Measurements from ENCODE around the gene IQSEC1. TPM values are rescaled to one million over a fixed set of nuclear protein-coding genes. Genes with fewer than 3 reads are reported as not detected.

Gene IQSEC1
- total and polyA plus RNA-seq, 10 of the 15 experiments (the other 5 are each of a cell fraction or from before 2014, with no cell fraction given) = 0.92 to 55.2 (median 8.5) TPM

- TF ChIP-seq CEBPZ (IDR thresholded peaks at IDR 0.05; ENCODE audit: low read depth, low read length) (no peak), BMI1 (IDR thresholded peaks at IDR 0.05; ENCODE audit: borderline replicate concordance) (no peak), ZBTB33 (IDR thresholded peaks at IDR 0.05) (no peak)
Measured at GRCh38 chr3:13002398-13003124, 70.7 kb downstream of the IQSEC1 start (continued).

Data from GM12878 (cell line).